Liver (tissue), 9 donors: Measurements from ENCODE around the gene ZBTB17. TPM values are rescaled to one million over a fixed set of nuclear protein-coding genes. Genes with fewer than 3 reads are reported as not detected.

ENCODE experiments used
- DNase-seq: peaks from one replicate; pipeline ENCODE4 v3.0.0-alpha.2; 2017; ENCODE audit warnings: low spot score
- H3K27ac ChIP-seq, 2 donors: one replicate each; pipeline ENCODE4 v1.7.0; 2013; ENCODE audit warnings: inconsistent platforms in 2 of 2, low read length in 2 of 2, control low read depth in 1 of 2, low read depth in 1 of 2, mild to moderate bottlenecking in 1 of 2
- H3K27me3 ChIP-seq, 4 donors: one replicate each; pipeline versions ENCODE4 v1.6.1 to v1.7.0; 2013; ENCODE audit warnings: low read length in 3 of 4, inconsistent platforms in 1 of 4, mild to moderate bottlenecking in 1 of 4, moderate library complexity in 1 of 4; ENCODE audit not compliant: control insufficient read depth in 4 of 4, insufficient read depth in 4 of 4
- H3K36me3 ChIP-seq, 4 donors: one replicate each; pipeline versions ENCODE4 v1.6.1 to v1.7.0; 2013; ENCODE audit warnings: low read length in 3 of 4, mild to moderate bottlenecking in 3 of 4, low read depth in 1 of 4, moderate library complexity in 1 of 4; ENCODE audit not compliant: control insufficient read depth in 4 of 4, insufficient read depth in 3 of 4
- H3K4me1 ChIP-seq, 4 donors: one replicate each; pipeline versions ENCODE4 v1.6.1 to v1.7.0; 2013; ENCODE audit warnings: low read length in 3 of 4, mild to moderate bottlenecking in 3 of 4, moderate library complexity in 1 of 4; ENCODE audit not compliant: control insufficient read depth in 4 of 4, insufficient read depth in 4 of 4
- H3K4me3 ChIP-seq, 3 donors: one replicate each; pipeline versions ENCODE4 v1.6.1 to v1.7.0; 2013; ENCODE audit warnings: low read length in 3 of 3, control low read depth in 1 of 3, low read depth in 1 of 3, mild to moderate bottlenecking in 1 of 3
- H3K9ac ChIP-seq, 2 donors: one replicate each; pipeline ENCODE4 v1.7.0; 2013; ENCODE audit warnings: low read length in 2 of 2, mild to moderate bottlenecking in 2 of 2, moderate library complexity in 2 of 2, control low read depth in 1 of 2, low read depth in 1 of 2
- H3K9me3 ChIP-seq, 4 donors: one replicate each; pipeline versions ENCODE4 v1.6.1 to v1.7.0; 2013; ENCODE audit warnings: low read length in 3 of 4; ENCODE audit not compliant: control insufficient read depth in 4 of 4
- EGR1 ChIP-seq, 2 donors: IDR thresholded peaks; 2 replicates each; pipeline ENCODE4 v1.6.1; 2016 to 2018; ENCODE audit warnings: antibody characterized with exemption in 2 of 2, low read depth in 2 of 2
- FOXA1 ChIP-seq: IDR thresholded peaks from 2 replicates; pipeline ENCODE4 v1.6.1; 2016; ENCODE audit warnings: antibody characterized with exemption
- FOXA2 ChIP-seq: IDR thresholded peaks from 2 replicates; pipeline ENCODE4 v1.6.1; 2016; ENCODE audit warnings: antibody characterized with exemption
- GABPA ChIP-seq, 2 donors: IDR thresholded peaks in 1 of 2; conservative IDR thresholded peaks in 1 of 2; 2 replicates each; pipeline ENCODE4 v1.6.1; 2016; ENCODE audit warnings: antibody characterized with exemption in 2 of 2, mild to moderate bottlenecking in 1 of 2, moderate library complexity in 1 of 2
- HNF4A ChIP-seq, 2 donors: conservative IDR thresholded peaks; 2 replicates each; pipeline ENCODE4 v1.6.1; 2016; ENCODE audit warnings: antibody characterized with exemption in 2 of 2, mild to moderate bottlenecking in 2 of 2
- HNF4G ChIP-seq: IDR thresholded peaks from 2 replicates; pipeline ENCODE4 v1.6.1; 2016; ENCODE audit warnings: antibody characterized with exemption
- JUND ChIP-seq, 2 donors: IDR thresholded peaks; 2 replicates each; pipeline ENCODE4 v1.6.1; 2016; ENCODE audit warnings: antibody characterized with exemption in 2 of 2
- NR2F2 ChIP-seq: IDR thresholded peaks from 2 replicates; pipeline ENCODE4 v1.6.1; 2016; ENCODE audit warnings: antibody characterized with exemption
- RAD21 ChIP-seq, 2 donors: IDR thresholded peaks; 2 replicates each; pipeline ENCODE4 v1.6.1; 2016; ENCODE audit warnings: antibody characterized with exemption in 2 of 2, mild to moderate bottlenecking in 2 of 2
- RXRA ChIP-seq, 2 donors: IDR thresholded peaks; 2 replicates each; pipeline ENCODE4 v1.6.1; 2017 to 2018; ENCODE audit warnings: antibody characterized with exemption in 2 of 2, mild to moderate bottlenecking in 1 of 2
- SP1 ChIP-seq: IDR thresholded peaks from 2 replicates; pipeline ENCODE4 v1.6.1; 2018; ENCODE audit warnings: antibody characterized with exemption, mild to moderate bottlenecking
- TAF1 ChIP-seq: conservative IDR thresholded peaks from 2 replicates; pipeline ENCODE4 v1.6.1; 2016; ENCODE audit warnings: antibody characterized with exemption, mild to moderate bottlenecking
- YY1 ChIP-seq: IDR thresholded peaks from 2 replicates; pipeline ENCODE4 v1.6.1; 2016; ENCODE audit warnings: antibody characterized with exemption, mild to moderate bottlenecking
- WGBS: extraction: QIAGEN DNeasy Blood & Tissue Kit; methylation state at CpG from one replicate; pipeline ENCODE4 v1.1.7; 2013; 5-methylcytosine and 5-hydroxymethylcytosine counted together
- polyA plus RNA-seq, 2 donors: library from polyadenylated mRNA; stranded (reverse) in 1 of 2; unstranded in 1 of 2; fragments of 200-250 nt in 1 of 2; fragments of >200 nt in 1 of 2; fragmentation: Nextera tagmentation in 1 of 2; extraction: Ambion mirVana in 1 of 2; gene quantifications; one replicate each; pipeline versions ENCODE4 v1.2.1 to v1.2.3, GENCODE V29; 2013 to 2015
- total RNA-seq, 2 donors: library from RNA; depleted of rRNA; stranded (reverse); fragments of >200 nt; gene quantifications; one replicate each; pipeline ENCODE4 v1.2.3, GENCODE V29; 2014
- TF ChIP-seq, protein P1 (sequence below): IDR thresholded peaks from 2 replicates; pipeline ENCODE4 v1.6.1; 2016; ENCODE audit warnings: antibody characterized with exemption
- TF ChIP-seq, protein P2 (sequence below): fragments of 150-350 bp; IDR thresholded peaks from 2 replicates; pipeline ENCODE4 v1.5.1; 2017; ENCODE audit warnings: improper control_type of control experiment, low read depth, low read length; ENCODE audit not compliant: missing input control
- TF ChIP-seq, protein P3 (sequence below): IDR thresholded peaks from 2 replicates; pipeline ENCODE4 v1.6.1; 2016; ENCODE audit warnings: antibody characterized with exemption, mild to moderate bottlenecking
- TF ChIP-seq, protein P4 (sequence below): IDR thresholded peaks from 2 replicates; pipeline ENCODE4 v1.6.1; 2016; ENCODE audit warnings: antibody characterized with exemption
- TF ChIP-seq, protein P5 (sequence below): IDR thresholded peaks from 2 replicates; pipeline ENCODE4 v1.6.1; 2016; ENCODE audit warnings: antibody characterized with exemption
- donor health status: healthy.
- donor health status: healthy.
- donor health status: healthy.
- donor health status: healthy.
- donor health status: healthy.

Gene ZBTB17
- total and polyA plus RNA-seq, 4 donors, result 8.9 to 15.1 (median 9.9) TPM

DNA sequence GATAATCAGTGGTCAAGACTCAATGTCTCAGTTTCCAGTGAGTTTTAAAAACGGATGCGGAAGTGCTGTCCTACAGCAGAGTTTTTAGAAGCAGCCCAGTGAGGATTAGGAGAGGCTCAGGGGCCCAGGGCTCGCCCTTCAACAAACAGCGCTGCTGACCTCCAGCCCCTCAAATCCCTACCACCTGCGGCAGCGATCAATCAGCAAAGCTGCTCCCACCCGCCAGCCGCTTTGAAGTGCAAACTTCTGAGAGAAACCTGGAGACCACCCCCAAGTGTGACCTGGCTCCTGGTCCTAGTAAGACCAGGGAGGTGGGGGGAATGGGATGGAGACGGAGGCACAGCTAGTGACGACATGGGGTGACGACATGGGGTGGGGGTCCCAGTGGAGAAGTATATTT, 14.4 kb downstream of the ZBTB17 start:
- Histone ChIP-seq H3K36me3 (peaks cover 0 to 3% (median under 1%) of the 10 kb centered on the region in 4 donors), H3K9ac (no peak overlapping the region), H3K9me3 (no peaks in the 10 kb centered on the region), H3K27ac (no peak overlapping the region), H3K4me3 (no peak overlapping the region), H3K27me3 (no peaks in the 10 kb centered on the region), H3K4me1 (peaks cover 0 to 4% (median under 1%) of the 10 kb centered on the region in 4 donors)
- WGBS, result 91% methylated on average over 11 of the region's 11 CpGs
- TF ChIP-seq HNF4A (conservative IDR thresholded peaks at IDR 0.05) (no peak), HNF4G (no peak), TAF1 (no peak), NR2F2 (no peak), FOXA1 (no peak)
- TF ChIP-seq, protein P1, sequence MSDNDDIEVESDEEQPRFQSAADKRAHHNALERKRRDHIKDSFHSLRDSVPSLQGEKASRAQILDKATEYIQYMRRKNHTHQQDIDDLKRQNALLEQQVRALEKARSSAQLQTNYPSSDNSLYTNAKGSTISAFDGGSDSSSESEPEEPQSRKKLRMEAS, result no peak
- DNase-seq, result no peak

DNA sequence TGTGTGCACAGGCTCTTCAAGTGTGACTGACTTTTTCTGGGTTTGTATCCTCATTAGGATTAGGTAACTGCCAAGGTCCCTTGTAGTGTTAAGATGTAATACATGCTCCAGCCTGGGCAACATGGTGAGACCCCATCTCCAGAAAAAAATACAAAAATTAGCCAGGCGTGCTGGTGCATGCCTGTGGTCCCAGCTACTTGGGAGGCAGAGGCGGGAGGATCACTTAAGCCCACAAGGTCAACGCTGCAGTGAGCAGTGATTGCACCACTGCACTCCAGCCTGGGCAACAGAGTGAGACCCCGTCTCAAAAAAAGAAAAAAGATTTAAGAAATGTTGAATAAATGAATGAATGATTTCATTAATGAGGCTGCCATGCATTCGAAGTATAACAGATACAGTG, 15.1 kb downstream of the ZBTB17 start:
- H3K27ac ChIP-seq, result no peak overlapping the region
- WGBS, result 96% methylated on average over 5 of the region's 5 CpGs
- no peak overlapping the region for H3K4me3 ChIP-seq
- TF ChIP-seq, protein P2, sequence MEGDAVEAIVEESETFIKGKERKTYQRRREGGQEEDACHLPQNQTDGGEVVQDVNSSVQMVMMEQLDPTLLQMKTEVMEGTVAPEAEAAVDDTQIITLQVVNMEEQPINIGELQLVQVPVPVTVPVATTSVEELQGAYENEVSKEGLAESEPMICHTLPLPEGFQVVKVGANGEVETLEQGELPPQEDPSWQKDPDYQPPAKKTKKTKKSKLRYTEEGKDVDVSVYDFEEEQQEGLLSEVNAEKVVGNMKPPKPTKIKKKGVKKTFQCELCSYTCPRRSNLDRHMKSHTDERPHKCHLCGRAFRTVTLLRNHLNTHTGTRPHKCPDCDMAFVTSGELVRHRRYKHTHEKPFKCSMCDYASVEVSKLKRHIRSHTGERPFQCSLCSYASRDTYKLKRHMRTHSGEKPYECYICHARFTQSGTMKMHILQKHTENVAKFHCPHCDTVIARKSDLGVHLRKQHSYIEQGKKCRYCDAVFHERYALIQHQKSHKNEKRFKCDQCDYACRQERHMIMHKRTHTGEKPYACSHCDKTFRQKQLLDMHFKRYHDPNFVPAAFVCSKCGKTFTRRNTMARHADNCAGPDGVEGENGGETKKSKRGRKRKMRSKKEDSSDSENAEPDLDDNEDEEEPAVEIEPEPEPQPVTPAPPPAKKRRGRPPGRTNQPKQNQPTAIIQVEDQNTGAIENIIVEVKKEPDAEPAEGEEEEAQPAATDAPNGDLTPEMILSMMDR, result no peak
- TF ChIP-seq FOXA2 (no peak), HNF4A (conservative IDR thresholded peaks at IDR 0.05) (no peak), GABPA (IDR thresholded peaks at IDR 0.05 in 1 of 2, conservative IDR thresholded peaks at IDR 0.05 in 1 of 2) (no peak), EGR1 (IDR thresholded peaks at IDR 0.05; ENCODE audit: low read depth in 2 of 2) (no peak), RAD21 (IDR thresholded peaks at IDR 0.05) (no peak), NR2F2 (no peak), YY1 (no peak), TAF1 (no peak), SP1 (no peak), HNF4G (no peak), JUND (IDR thresholded peaks at IDR 0.05) (no peak), RXRA (IDR thresholded peaks at IDR 0.05) (no peak)
- TF ChIP-seq, protein P1, result no peak
- TF ChIP-seq, protein P3, sequence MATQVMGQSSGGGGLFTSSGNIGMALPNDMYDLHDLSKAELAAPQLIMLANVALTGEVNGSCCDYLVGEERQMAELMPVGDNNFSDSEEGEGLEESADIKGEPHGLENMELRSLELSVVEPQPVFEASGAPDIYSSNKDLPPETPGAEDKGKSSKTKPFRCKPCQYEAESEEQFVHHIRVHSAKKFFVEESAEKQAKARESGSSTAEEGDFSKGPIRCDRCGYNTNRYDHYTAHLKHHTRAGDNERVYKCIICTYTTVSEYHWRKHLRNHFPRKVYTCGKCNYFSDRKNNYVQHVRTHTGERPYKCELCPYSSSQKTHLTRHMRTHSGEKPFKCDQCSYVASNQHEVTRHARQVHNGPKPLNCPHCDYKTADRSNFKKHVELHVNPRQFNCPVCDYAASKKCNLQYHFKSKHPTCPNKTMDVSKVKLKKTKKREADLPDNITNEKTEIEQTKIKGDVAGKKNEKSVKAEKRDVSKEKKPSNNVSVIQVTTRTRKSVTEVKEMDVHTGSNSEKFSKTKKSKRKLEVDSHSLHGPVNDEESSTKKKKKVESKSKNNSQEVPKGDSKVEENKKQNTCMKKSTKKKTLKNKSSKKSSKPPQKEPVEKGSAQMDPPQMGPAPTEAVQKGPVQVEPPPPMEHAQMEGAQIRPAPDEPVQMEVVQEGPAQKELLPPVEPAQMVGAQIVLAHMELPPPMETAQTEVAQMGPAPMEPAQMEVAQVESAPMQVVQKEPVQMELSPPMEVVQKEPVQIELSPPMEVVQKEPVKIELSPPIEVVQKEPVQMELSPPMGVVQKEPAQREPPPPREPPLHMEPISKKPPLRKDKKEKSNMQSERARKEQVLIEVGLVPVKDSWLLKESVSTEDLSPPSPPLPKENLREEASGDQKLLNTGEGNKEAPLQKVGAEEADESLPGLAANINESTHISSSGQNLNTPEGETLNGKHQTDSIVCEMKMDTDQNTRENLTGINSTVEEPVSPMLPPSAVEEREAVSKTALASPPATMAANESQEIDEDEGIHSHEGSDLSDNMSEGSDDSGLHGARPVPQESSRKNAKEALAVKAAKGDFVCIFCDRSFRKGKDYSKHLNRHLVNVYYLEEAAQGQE, result no peak
- TF ChIP-seq, protein P4, sequence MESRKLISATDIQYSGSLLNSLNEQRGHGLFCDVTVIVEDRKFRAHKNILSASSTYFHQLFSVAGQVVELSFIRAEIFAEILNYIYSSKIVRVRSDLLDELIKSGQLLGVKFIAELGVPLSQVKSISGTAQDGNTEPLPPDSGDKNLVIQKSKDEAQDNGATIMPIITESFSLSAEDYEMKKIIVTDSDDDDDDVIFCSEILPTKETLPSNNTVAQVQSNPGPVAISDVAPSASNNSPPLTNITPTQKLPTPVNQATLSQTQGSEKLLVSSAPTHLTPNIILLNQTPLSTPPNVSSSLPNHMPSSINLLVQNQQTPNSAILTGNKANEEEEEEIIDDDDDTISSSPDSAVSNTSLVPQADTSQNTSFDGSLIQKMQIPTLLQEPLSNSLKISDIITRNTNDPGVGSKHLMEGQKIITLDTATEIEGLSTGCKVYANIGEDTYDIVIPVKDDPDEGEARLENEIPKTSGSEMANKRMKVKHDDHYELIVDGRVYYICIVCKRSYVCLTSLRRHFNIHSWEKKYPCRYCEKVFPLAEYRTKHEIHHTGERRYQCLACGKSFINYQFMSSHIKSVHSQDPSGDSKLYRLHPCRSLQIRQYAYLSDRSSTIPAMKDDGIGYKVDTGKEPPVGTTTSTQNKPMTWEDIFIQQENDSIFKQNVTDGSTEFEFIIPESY, result no peak
- TF ChIP-seq, protein P5, sequence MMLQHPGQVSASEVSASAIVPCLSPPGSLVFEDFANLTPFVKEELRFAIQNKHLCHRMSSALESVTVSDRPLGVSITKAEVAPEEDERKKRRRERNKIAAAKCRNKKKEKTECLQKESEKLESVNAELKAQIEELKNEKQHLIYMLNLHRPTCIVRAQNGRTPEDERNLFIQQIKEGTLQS, result no peak
- H3K36me3 ChIP-seq, result peaks cover 0 to 3% (median under 1%) of the 10 kb centered on the region in 4 donors
- H3K27me3 ChIP-seq, result no peaks in the 10 kb centered on the region
- no peak overlapping the region for H3K9ac ChIP-seq
- DNase-seq, result no peak
- peaks cover 0 to 4% (median 0%) of the 10 kb centered on the region in 4 donors for H3K4me1 ChIP-seq
- no peaks in the 10 kb centered on the region for H3K9me3 ChIP-seq
